ENCODE data around the gene RPP40. TPM values are rescaled to one million over a fixed set of nuclear protein-coding genes. Genes with fewer than 3 reads are reported as not detected.
A peak's percentile ranks its signal among the peaks of the same experiment; 100 is the strongest.
"Not testable (repeated sequence)": the region's sequence is repeated elsewhere in the genome, so short reads cannot be mapped to it uniquely, and the experiment has no call there.

Gene RPP40
- total RNA-seq, 1 donor from 2014 or later: 11.7 TPM

DNA sequence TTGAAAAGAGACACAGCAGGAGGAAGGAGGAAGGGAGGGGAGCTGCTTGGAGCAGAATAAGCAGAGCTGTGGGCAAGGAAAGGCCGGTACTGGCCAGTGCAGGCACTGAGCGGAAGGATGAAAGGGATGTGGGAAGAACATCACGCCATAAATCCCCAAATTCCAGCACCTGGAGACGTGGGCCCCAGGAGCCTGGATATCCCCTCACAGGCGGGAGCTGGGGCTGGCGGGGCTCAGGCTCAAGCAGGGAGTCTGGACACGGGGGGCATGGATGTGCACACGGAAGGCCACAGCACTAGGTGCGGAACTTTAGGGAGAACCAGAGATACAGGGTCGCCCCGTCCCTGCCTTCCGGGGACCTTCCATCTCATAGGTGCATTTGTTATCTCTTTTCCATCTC lies 7.5 kb upstream of the RPP40 start:
- H3K9me3 Mint-ChIP-seq: peaks cover 4% of the 10 kb centered on the region
- H3K4me3 Mint-ChIP-seq (ENCODE audit: low read depth): no peak overlapping the region
- no peak overlapping the region for H3K27ac Mint-ChIP-seq
- intact Hi-C loops (cut with micrococcal nuclease): no loop called here
- H3K4me1 Mint-ChIP-seq (ENCODE audit: low read depth): no peaks in the 10 kb centered on the region
- no peaks in the 10 kb centered on the region for H3K36me3 Mint-ChIP-seq (ENCODE audit: low read depth)
- H3K27me3 Mint-ChIP-seq (ENCODE audit: low read depth): peaks cover 6% of the 10 kb centered on the region
- DNase-seq (ENCODE audit: low spot score): no peak

DNA sequence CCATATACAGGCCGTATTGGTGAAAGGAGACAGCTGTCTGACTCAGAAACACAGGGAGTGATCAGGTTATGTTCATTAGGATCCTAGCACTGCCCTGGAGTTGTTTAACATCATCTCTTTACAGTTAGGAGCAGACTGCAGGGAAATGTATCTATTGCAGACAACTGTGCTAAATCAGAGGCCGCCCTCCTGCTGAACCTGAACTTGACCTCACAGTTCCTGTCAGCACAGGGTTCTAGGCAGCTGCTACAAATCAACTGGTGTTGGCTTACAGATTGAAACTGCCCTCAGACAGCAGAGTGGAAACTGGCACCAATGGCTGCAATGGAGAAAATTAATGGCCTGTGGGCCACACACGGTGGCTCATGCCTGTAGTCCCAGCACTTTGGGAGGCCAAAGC lies 3.7 kb upstream of the RPP40 start:
- no peaks in the 10 kb centered on the region for H3K36me3 Mint-ChIP-seq (ENCODE audit: low read depth)
- intact Hi-C loops (cut with micrococcal nuclease): no loop called here
- no peak overlapping the region for H3K27ac Mint-ChIP-seq
- H3K27me3 Mint-ChIP-seq (ENCODE audit: low read depth): no peaks in the 10 kb centered on the region
- no peak for DNase-seq (ENCODE audit: low spot score)
- no peak overlapping the region for H3K4me3 Mint-ChIP-seq (ENCODE audit: low read depth)
- peaks cover 7% of the 10 kb centered on the region for H3K4me1 Mint-ChIP-seq (ENCODE audit: low read depth)
- H3K9me3 Mint-ChIP-seq: no peaks in the 10 kb centered on the region

DNA sequence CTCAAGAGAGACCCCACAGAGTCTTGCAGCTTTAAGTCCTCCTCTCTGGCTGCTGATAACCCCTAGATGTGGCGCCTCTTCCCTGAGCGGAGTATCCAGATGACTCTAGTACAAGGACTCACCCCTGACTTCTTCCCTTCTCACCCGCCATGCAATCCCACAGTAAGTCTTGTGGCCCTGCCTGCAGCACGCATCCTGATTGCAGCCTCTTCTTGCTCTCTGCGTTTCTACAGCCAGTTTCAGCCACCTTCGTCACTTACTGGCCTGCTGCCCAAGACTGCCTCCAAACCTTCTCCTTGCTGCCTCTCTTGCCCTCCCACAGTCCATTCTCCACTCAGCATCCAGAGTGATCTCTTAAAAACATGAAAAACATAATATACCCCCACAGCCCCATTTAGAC lies 2.4 kb upstream of the RPP40 start:
- H3K27me3 Mint-ChIP-seq (ENCODE audit: low read depth): no peaks in the 10 kb centered on the region
- H3K27ac Mint-ChIP-seq: no peak overlapping the region
- peak overlapping the region; percentile 6 for H3K4me3 Mint-ChIP-seq (ENCODE audit: low read depth)
- H3K36me3 Mint-ChIP-seq (ENCODE audit: low read depth): peaks cover 6% of the 10 kb centered on the region
- H3K4me1 Mint-ChIP-seq (ENCODE audit: low read depth): peaks cover 7% of the 10 kb centered on the region
- H3K9me3 Mint-ChIP-seq: no peaks in the 10 kb centered on the region
- intact Hi-C loops (cut with micrococcal nuclease): no loop called here
- DNase-seq (ENCODE audit: low spot score): no peak

DNA sequence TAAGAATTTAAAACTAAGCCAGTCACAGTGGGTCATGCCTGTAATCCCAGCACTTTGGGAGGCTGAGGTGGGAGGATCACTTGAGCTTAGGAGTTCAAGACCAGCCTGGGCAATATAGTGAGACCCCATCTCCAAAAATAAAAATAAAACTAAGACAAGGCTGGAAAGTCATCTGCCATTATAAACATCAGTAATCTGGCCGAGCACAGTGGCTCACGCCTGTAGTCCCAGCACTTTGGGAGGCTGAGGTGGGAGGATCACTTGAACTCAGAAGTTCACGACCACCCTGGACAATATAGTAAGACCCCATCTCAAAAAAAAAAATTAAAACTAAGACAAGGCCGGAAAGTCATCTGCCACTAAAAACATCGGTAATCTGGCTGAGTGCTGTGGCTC lies 1.2 kb upstream of the RPP40 start:
- H3K27me3 Mint-ChIP-seq (ENCODE audit: low read depth); DNase-seq (ENCODE audit: low spot score); H3K4me1 Mint-ChIP-seq (ENCODE audit: low read depth); H3K9me3 Mint-ChIP-seq; H3K27ac Mint-ChIP-seq; intact Hi-C loops (cut with micrococcal nuclease): not testable (repeated sequence)
- Mint-ChIP-seq H3K4me3 (ENCODE audit: low read depth) (peak overlapping the region; percentile 91), H3K36me3 (ENCODE audit: low read depth) (peaks cover 12% of the 10 kb centered on the region)

DNA sequence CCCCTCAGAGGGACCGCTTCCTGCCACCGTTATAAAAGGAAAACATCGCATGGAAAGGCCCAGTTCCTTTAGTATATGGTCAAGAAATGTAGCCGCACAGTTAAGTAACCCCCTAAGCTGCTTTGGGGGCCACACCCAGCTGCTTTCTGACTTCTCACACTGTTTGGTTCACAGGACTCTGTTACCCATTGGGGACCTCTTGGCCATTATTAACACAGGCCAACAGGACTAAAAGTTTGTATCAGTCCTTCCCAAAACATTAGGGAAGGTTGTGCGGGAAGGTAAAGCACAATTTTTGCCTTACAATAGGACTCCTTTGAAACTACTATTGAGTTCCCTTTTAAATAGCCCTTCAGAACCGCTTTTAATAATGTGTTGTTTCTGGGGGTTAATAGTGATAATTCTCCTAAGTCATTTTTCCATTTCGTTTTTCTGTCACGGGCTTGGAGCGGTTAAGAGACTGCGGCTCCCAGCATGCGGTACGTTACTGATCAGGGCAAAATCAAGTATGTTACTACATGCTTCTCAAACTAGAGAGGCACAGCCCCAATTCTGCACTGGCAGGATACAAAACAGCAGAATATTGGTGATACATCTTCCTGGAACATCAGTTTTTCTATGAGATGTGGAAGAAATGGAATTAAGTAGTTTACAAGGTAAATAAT lies 668 bp upstream of the RPP40 start:
- intact Hi-C loops (cut with micrococcal nuclease): loop anchor here (1.0 to 5.0 kb wide), 3 partner anchors 26 to 227 kb away; partner anchors contain the start of gene CDYL
- DNase-seq (ENCODE audit: low spot score): no peak

DNA sequence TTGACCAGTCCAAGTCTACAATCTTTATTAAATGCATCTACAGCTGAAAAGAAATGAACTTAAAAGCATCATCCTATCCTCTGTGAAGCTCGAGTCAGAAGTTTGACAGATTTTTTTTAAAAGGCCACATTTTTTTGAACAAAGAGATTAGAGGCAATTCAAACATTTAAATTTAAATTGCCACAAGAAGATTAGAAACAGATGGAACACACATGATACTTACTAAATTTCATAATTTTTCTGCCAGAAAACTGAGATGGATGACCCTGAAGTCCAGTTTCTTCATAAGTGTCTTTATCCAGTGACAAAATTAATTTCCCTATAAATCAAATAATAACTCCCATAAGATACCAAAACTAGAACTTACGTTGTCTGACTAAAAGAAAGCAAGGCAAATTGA lies 4.3 kb downstream of the RPP40 start:
- intact Hi-C loops (cut with micrococcal nuclease): no loop called here
- Mint-ChIP-seq H3K27me3 (ENCODE audit: low read depth) (no peaks in the 10 kb centered on the region), H3K27ac (no peak overlapping the region), H3K36me3 (ENCODE audit: low read depth) (peaks cover 20% of the 10 kb centered on the region), H3K4me1 (ENCODE audit: low read depth) (peaks cover 5% of the 10 kb centered on the region), H3K9me3 (no peaks in the 10 kb centered on the region), H3K4me3 (ENCODE audit: low read depth) (no peak overlapping the region)
- no peak for DNase-seq (ENCODE audit: low spot score)

More for the DNA sequence above, 668 bp upstream of the RPP40 start:
- Mint-ChIP-seq H3K27me3 (ENCODE audit: low read depth) (no peaks in the 10 kb centered on the region), H3K27ac (peak overlapping the region; percentile 96), H3K9me3 (no peaks in the 10 kb centered on the region), H3K4me3 (ENCODE audit: low read depth) (peak overlapping the region; percentile 91), H3K4me1 (ENCODE audit: low read depth) (peaks cover 7% of the 10 kb centered on the region), H3K36me3 (ENCODE audit: low read depth) (peaks cover 15% of the 10 kb centered on the region)

DNA sequence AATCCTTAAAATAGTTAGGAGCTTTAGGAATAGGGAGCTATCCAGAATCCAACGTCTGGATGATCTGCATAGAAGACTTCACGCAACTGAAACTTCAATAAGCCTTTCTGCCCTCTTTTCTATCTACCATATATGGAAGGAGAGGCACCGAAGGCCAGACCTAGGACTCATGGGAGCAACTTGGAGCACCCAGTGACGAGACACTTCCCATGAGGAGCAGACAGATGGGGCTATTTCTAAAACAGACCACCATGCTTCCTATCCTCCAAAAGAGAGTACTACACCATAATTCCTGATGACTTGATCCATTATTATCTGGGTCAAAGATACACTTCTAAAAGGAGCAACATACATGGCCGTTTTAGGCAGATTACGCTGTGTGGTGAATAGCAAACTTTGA lies 6.0 kb downstream of the RPP40 start:
- no peaks in the 10 kb centered on the region for H3K9me3 Mint-ChIP-seq
- intact Hi-C loops (cut with micrococcal nuclease): no loop called here
- DNase-seq (ENCODE audit: low spot score): no peak
- no peak overlapping the region for H3K27ac Mint-ChIP-seq
- H3K4me3 Mint-ChIP-seq (ENCODE audit: low read depth): no peak overlapping the region
- peaks cover 20% of the 10 kb centered on the region for H3K36me3 Mint-ChIP-seq (ENCODE audit: low read depth)
- H3K27me3 Mint-ChIP-seq (ENCODE audit: low read depth): no peaks in the 10 kb centered on the region
- no peaks in the 10 kb centered on the region for H3K4me1 Mint-ChIP-seq (ENCODE audit: low read depth)

DNA sequence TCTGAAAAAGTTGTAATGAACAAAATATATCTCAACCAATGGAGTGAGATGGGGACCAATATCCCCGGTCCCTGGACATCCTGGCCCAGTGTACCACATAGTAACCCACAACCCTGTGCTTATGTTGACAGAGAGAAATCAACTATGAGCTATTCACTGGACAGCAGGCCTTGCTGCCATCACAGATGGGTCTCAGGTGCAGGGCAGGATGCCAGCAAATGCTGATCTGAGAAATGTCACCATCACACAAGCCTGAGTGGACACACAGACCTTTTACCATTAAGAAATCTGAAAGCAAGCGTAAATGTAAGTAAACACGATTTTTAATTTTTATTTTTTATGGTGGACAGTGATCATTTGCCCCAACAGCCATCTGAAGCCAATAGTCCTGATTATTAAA lies 9.1 kb downstream of the RPP40 start:
- no peaks in the 10 kb centered on the region for H3K27me3 Mint-ChIP-seq (ENCODE audit: low read depth)
- intact Hi-C loops (cut with micrococcal nuclease): no loop called here
- H3K4me1 Mint-ChIP-seq (ENCODE audit: low read depth): no peaks in the 10 kb centered on the region
- DNase-seq (ENCODE audit: low spot score): no peak
- no peak overlapping the region for H3K27ac Mint-ChIP-seq
- no peaks in the 10 kb centered on the region for H3K9me3 Mint-ChIP-seq
- no peak overlapping the region for H3K4me3 Mint-ChIP-seq (ENCODE audit: low read depth)
- peaks cover 7% of the 10 kb centered on the region for H3K36me3 Mint-ChIP-seq (ENCODE audit: low read depth)

DNA sequence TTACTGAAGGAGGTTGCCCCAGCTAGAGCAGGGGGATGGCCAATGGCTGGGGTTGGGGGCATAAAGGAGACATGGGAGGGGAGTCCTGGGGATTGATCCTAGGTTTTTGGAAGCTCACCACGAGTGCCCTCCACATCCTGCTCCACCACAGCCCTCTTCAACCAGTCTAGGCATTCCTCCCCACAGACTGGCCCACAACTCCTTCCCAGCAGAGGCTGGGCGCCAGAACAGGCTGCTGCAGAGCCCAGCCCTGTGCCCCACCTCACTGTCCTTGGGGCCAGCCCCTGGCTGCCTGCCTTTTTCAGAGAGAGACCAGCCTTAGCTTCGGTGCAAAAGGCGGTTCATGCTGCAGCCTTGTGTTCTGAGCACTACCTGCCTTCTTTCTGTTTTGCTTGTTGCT lies 16.4 kb downstream of the RPP40 start:
- Mint-ChIP-seq H3K27ac (no peak overlapping the region), H3K36me3 (ENCODE audit: low read depth) (no peaks in the 10 kb centered on the region)

DNA sequence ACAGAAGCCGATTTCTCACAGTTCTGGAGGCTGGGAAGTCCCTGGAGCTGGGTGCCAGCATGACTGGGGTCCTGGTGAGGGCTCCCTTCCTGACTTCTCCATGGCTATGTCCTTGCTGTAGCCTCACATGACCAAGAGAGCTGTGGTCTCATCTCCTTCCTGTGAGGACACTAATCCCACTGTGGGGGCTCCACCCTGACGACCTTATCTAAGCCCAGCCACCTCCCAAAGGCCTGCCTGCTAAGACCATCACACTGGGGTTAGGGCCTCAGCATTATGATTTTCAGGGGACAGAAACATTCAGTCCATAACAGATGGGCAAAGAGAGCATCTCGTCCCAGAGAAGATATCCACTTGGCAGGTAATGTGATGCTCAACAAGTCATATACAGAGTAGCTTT lies 16.8 kb downstream of the RPP40 start:
- intact Hi-C loops (cut with micrococcal nuclease): no loop called here
- Mint-ChIP-seq H3K36me3 (ENCODE audit: low read depth) (no peaks in the 10 kb centered on the region), H3K4me3 (ENCODE audit: low read depth) (no peak overlapping the region), H3K4me1 (ENCODE audit: low read depth) (no peaks in the 10 kb centered on the region), H3K9me3 (no peaks in the 10 kb centered on the region), H3K27ac (no peak overlapping the region), H3K27me3 (ENCODE audit: low read depth) (no peaks in the 10 kb centered on the region)
- DNase-seq (ENCODE audit: low spot score): no peak

More for the DNA sequence above, 16.4 kb downstream of the RPP40 start:
- DNase-seq (ENCODE audit: low spot score): no peak
- Mint-ChIP-seq H3K4me3 (ENCODE audit: low read depth) (no peak overlapping the region), H3K4me1 (ENCODE audit: low read depth) (no peaks in the 10 kb centered on the region), H3K9me3 (no peaks in the 10 kb centered on the region), H3K27me3 (ENCODE audit: low read depth) (no peaks in the 10 kb centered on the region)
- intact Hi-C loops (cut with micrococcal nuclease): no loop called here

DNA sequence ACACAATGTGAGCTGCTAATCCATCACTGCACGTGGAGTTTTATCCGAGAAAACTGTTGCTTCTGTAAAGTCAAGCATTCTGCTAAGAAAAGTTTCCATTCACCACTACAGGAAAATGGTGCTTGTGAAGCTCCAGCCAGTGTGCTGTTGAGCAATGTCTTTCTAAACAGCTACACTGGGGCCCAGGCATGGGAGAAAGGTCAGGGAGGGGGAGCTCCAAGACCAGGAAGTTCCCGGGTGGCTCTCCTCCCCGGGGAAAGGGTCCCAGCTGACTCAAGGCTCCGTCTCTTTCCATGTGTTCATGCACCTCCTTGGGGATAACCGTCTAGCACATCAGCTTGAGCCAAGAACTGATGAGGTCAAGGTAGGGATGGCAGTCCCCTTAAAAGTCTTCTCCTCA lies 20.5 kb downstream of the RPP40 start:
- no peak overlapping the region for H3K27ac Mint-ChIP-seq
- intact Hi-C loops (cut with micrococcal nuclease): no loop called here
- no peaks in the 10 kb centered on the region for H3K36me3 Mint-ChIP-seq (ENCODE audit: low read depth)
- no peak overlapping the region for H3K4me3 Mint-ChIP-seq (ENCODE audit: low read depth)
- H3K9me3 Mint-ChIP-seq: peaks cover 11% of the 10 kb centered on the region
- DNase-seq (ENCODE audit: low spot score): no peak
- no peaks in the 10 kb centered on the region for H3K4me1 Mint-ChIP-seq (ENCODE audit: low read depth)
- no peaks in the 10 kb centered on the region for H3K27me3 Mint-ChIP-seq (ENCODE audit: low read depth)

DNA sequence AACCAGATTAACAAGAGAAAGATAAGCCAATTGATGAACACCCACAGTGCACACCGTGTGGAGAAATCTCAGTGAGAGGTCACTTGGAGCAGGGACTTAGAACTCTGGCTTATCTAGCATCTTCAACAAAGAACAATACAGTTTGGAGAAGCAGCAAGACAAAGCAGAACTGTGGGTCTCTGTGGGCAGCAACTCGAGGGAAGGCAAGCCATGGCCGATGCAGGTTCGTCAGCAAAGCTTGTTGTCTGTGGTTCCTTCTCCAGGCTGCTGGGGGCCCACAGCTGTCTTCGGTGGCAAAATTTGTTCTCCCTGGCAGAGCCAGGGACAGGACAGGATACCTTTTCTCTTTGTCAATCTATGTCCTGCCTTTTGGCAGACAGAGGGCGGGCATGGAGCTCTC lies 22.1 kb downstream of the RPP40 start:
- Mint-ChIP-seq H3K4me3 (ENCODE audit: low read depth) (no peak overlapping the region), H3K27ac (no peak overlapping the region), H3K4me1 (ENCODE audit: low read depth) (no peaks in the 10 kb centered on the region), H3K9me3 (peaks cover 11% of the 10 kb centered on the region), H3K27me3 (ENCODE audit: low read depth) (no peaks in the 10 kb centered on the region), H3K36me3 (ENCODE audit: low read depth) (no peaks in the 10 kb centered on the region)
- no peak for DNase-seq (ENCODE audit: low spot score)
- intact Hi-C loops (cut with micrococcal nuclease): no loop called here

DNA sequence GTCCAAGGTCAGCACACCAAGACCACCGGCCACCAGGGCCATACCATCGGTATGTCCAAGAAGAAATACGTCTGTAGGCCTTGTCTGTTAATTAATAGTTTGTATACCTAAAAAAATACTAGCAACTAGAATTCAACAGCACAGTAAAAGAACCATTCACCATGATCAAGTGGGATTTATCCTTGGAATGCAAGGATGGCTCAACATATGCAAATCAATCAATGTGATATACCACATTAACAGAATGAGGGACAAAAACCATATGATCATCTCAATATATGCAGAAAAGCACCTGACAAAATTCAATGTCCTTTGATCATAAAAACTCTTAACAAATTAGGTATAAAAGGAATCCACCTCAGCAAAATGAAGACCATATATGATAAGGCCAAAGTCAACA lies 24.4 kb downstream of the RPP40 start:
- H3K9me3 Mint-ChIP-seq: peaks cover 11% of the 10 kb centered on the region
- H3K27me3 Mint-ChIP-seq (ENCODE audit: low read depth): peaks cover 3% of the 10 kb centered on the region
- H3K27ac Mint-ChIP-seq: no peak overlapping the region

DNA sequence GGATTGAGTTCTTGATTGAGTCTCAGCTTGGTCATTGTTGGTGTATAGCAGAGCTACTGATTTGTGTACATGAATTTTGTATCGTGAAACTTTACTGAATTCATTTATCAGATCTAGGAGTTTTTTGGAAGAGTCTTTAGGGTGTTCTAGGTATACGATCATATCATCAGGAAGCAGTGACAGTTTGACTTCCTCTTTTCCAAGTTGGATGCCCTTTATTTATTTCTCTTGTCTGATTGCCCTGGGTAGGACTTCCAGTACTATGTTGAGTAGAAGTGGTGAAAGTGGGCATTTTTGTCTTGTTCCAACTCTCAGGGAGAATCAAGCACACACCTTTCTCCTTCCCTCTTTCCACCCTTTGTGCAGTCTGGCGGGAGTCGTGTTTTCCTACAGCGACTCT lies 26.4 kb downstream of the RPP40 start:
- intact Hi-C loops (cut with micrococcal nuclease): no loop called here
- peaks cover 3% of the 10 kb centered on the region for H3K27me3 Mint-ChIP-seq (ENCODE audit: low read depth)
- H3K4me3 Mint-ChIP-seq (ENCODE audit: low read depth): no peak overlapping the region
- H3K36me3 Mint-ChIP-seq (ENCODE audit: low read depth): no peaks in the 10 kb centered on the region
- peaks cover 11% of the 10 kb centered on the region for H3K9me3 Mint-ChIP-seq
- no peaks in the 10 kb centered on the region for H3K4me1 Mint-ChIP-seq (ENCODE audit: low read depth)
- no peak overlapping the region for H3K27ac Mint-ChIP-seq
- no peak for DNase-seq (ENCODE audit: low spot score)

More for the DNA sequence above, 24.4 kb downstream of the RPP40 start:
- Mint-ChIP-seq H3K36me3 (ENCODE audit: low read depth) (no peaks in the 10 kb centered on the region), H3K4me3 (ENCODE audit: low read depth) (no peak overlapping the region), H3K4me1 (ENCODE audit: low read depth) (no peaks in the 10 kb centered on the region)
- intact Hi-C loops (cut with micrococcal nuclease): no loop called here
- no peak for DNase-seq (ENCODE audit: low spot score)

Data from activated T-helper 2 cell treated with anti-CD3 and anti-CD28 coated beads, Interferon-gamma antibody, Interleukin-2, Interleukin-4, amounts not matched to agents 10 μg/mL and 5 μg/mL and 100 μg/mL, durations not matched to agents 14 hours and 24 hours and 36 hours (primary cell).